ENCODE data around the gene RECQL5.

The RECQL5 gene

DNA sequence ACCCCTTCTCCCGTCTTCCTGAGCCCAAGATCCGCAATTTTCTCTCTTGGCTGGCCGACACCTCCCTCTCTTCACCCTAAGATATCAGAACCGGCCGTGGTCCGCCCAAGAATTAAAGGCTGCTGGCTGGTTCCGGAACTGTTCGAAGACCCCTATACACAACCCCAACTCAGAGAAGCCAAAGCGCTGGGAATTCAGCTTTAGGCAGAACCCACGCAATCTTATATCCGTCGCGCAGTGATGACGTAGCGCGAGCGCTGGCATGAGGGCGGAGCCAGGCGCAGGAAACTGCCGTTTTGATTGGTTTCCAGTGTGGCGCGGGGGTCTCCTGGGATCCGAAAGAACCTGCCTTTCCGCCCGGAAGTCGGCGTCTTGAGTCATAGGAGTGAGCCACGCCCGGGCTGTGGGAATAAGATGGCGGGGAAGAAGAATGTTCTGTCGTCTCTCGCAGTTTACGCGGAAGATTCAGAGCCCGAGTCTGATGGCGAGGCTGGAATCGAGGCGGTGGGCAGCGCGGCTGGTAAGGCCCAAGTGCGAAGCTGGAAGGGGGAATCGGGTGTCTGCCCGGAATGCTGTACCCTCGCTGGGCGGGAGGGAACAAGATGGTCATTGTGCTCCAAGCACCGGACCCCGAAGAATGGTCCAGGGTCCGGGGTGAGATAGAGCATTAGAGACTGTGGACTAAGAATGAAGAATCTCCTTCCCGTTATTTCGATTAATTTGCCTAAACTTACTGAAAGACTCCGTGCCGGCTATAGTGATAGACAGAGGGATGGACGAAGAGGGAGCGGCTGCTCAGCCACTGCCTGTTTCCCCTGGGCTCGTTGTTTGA is at the start of gene RECQL5, which contains the start of gene SAP30BP:
TSS of gene RECQL5 (minus strand) at position 196 of the 832 bp plus-strand sequence. CDS start 597 bp downstream, outside the sequence.
TSS of gene SAP30BP (plus strand) at position 380 of the 832 bp plus-strand sequence. CDS start at position 415, 35 bp downstream.
- FAIRE-seq (peak; percentile 92), DNase-seq (ENCODE audit: insufficient read length, low spot score) (peak; percentile 99)

- DNase-seq (ENCODE audit: insufficient read length, low spot score) = no peak
- FAIRE-seq = peak; percentile 20
Measured at GRCh38 chr17:75712446-75712845, 45.5 kb upstream of the RECQL5 start.

DNA sequence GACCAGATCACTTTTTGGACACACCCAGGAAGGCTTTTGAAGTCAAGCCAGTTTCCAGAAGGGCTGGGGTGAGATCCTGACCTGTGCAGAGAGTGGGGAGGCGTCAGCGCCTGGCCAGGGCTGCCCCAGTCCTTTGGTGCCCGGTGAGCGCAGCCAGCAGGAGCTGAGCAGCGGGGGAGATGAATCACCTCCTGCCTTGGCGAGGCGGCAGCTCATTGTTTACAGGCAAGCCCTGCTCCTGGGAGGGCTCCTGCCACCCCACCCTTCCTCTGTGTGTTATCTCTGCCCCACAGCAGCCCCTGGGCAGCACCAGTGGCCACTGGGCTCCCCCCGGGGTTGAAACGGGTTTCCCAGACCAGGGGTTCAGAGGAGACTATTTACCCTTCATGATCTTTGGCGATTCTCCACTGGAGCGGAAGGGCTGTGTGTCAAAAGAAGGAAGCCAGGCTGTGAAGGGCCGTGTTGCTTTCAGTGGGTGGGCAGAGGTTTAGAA is 40.2 kb upstream of the RECQL5 start:
- FAIRE-seq (no peak), DNase-seq (ENCODE audit: insufficient read length, low spot score) (no peak)

- DNase-seq (ENCODE audit: insufficient read length, low spot score) (no peak), FAIRE-seq (no peak)
Measured at GRCh38 chr17:75706042-75706728, 39.2 kb upstream of the RECQL5 start.

GRCh38 chr17:75704963-75705875 is 38.3 kb upstream of the RECQL5 start:
- FAIRE-seq (no peak), DNase-seq (ENCODE audit: insufficient read length, low spot score) (no peak)

GRCh38 chr17:75703591-75703990 is 36.6 kb upstream of the RECQL5 start:
- no peak for DNase-seq (ENCODE audit: insufficient read length, low spot score)
- no peak for FAIRE-seq

GRCh38 chr17:75703191-75703590 is 36.2 kb upstream of the RECQL5 start:
- DNase-seq (ENCODE audit: insufficient read length, low spot score) (no peak), FAIRE-seq (no peak)

DNA sequence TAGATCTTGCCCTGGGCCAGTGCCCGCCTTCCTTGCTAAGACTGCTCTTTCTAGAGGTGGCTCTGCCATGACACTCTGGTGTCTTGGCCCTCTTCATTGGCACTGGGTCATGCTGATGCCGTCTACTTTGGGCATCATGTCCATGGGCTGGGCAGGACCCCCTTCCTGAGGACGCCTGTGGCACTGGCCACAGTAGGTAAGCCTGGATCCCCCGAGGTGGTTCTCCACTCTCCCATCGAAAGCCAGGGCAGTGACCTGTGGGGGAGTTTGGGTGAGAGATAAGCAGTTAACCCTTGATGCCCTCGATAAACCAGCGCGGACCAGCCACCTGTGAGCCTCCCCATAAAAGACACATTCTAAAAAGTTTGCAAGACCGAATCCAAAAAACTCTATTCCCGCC is 34.3 kb upstream of the RECQL5 start:
- no peak for FAIRE-seq
- no peak for DNase-seq (ENCODE audit: insufficient read length, low spot score)

- FAIRE-seq (no peak), DNase-seq (ENCODE audit: insufficient read length, low spot score) (no peak)
Measured at GRCh38 chr17:75698659-75699058, 31.7 kb upstream of the RECQL5 start.

DNA sequence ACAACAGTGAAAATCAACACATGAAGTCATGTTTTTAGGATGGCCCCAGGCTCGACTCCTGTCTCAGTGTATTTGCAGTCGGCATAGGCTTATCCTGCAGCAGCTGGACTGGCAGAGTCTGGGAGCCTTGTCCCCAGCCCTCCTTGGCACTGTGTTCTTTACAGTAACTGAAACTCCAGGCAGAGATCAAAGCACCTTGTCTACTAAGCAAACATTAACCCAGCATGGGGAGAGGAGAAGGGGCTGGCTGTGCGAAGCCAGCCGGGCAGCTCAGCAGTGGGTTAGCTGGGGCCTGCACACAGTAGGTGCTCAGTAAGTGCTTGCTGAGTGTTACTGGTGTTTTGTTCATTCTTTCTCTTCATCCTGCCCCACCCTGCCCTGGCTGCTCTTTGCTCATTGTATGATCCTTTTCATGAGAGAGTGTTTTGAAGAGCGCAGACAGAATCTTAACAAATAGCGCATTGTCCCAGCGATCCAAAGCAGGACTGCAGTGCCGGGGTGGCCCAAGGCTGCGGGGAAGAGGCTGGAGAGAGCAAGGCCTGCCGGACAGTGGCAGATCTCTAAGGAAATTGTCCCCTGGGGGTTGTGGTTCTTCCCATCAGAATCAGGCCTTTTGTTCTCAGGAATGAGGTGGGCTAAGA is 30.8 kb upstream of the RECQL5 start:
- DNase-seq (ENCODE audit: insufficient read length, low spot score) (no peak), FAIRE-seq (no peak)

GRCh38 chr17:75695830-75696271 is 28.9 kb upstream of the RECQL5 start:
- DNase-seq (ENCODE audit: insufficient read length, low spot score) (no peak), FAIRE-seq (no peak)

- DNase-seq (ENCODE audit: insufficient read length, low spot score) (no peak), FAIRE-seq (peak; percentile 40)
Measured at GRCh38 chr17:75695141-75695829, 28.3 kb upstream of the RECQL5 start.

GRCh38 chr17:75694536-75694935 is 27.6 kb upstream of the RECQL5 start:
- no peak for DNase-seq (ENCODE audit: insufficient read length, low spot score)
- no peak for FAIRE-seq

DNA sequence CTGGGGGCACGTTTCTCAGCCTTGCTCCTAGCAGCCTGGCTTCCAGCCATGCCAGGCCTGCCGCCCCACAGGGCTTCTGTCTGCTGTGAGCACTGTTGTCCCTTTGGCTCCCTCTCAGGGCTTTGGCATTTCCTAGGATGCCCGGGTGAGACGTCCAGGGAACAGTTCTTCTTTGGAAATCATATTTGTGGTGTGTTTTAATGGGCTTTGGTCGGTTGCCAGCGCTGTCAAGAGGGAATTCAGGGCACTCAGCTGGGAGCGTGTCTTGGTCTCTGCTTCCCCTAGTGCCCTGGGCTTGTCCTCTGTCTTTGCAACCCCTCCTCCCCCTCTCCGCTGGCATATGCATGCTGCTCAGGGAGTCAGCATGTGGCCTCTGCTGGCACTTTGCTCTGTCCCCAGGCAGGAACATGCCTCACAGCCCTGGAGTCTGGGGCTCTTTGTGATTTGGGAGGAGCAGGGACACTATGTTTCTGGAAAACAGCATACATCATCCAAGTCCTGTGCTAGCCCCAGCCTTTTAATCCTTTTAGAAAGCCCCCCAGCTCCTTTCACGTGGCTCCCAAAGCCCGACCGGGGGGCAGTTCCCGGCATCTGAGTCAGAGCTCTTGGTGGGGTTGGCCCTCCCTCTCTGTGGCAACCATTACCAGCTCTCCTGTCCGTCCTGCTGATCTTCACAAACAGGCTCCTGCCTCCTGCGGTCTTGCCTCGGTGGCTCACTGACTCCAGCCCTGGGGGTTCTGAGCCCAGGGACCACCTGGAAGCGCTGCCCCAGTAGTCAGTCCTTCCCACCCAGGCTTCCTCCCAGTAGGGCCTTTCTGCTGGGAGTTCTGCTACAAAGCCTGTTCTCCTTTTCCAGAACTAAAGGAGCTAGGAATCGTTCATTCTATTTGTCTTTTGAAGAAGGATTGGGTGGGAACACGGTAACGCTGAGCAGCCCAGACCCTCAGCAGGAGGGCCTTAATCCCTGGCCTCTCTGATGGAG is 26.8 kb upstream of the RECQL5 start:
- DNase-seq (ENCODE audit: insufficient read length, low spot score) = peak; percentile 95
- peak; percentile 97 for FAIRE-seq

GRCh38 chr17:75692976-75693375 is 26.0 kb upstream of the RECQL5 start:
- DNase-seq (ENCODE audit: insufficient read length, low spot score) (no peak), FAIRE-seq (peak; percentile 62)

- DNase-seq (ENCODE audit: insufficient read length, low spot score) (no peak), FAIRE-seq (no peak)
Measured at GRCh38 chr17:75691801-75692626, 25.1 kb upstream of the RECQL5 start.

DNA sequence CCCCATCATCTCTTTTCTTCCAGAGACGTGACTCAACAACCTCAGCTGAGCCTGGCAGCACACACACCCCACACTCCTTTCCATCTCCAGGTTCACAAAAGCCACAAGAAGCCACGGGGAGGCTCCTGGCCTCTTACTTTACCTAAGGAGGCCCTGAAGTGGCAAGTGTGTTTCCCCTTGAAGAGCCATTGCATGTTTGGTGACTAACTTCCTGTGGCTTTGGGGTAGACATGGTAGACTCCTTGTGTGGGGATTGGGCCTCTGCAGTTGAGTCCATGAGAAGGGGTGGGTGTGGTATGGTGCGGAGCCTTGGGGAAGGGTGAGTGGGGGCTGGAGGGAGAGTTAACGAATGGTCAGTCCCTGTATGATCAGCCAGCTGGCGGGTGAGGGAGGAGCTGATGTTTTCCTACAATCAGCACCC is 24.4 kb upstream of the RECQL5 start:
- DNase-seq (ENCODE audit: insufficient read length, low spot score) = no peak
- FAIRE-seq = no peak

Data from HTR-8/SVneo (cell line).